HepG2 (cell line): Measurements from ENCODE around the gene RAC3. TPM values are rescaled to one million over a fixed set of nuclear protein-coding genes. Genes with fewer than 3 reads are reported as not detected.

ENCODE experiments used
- AHR ChIP-seq: IDR thresholded peaks from 2 replicates; pipeline ENCODE4 v1.6.1; 2018; ENCODE audit warnings: missing genetic modification reagents, missing compliant biosample characterization
- ATF7 ChIP-seq, 2 experiments: fragments of 450-650 bp in 1 of 2; sonication (generic) in 1 of 2; formaldehyde crosslinking in 1 of 2; IDR thresholded peaks; 2 replicates each; pipeline versions ENCODE4 v1.4.0 to v1.6.1; 2016 to 2020; ENCODE audit warnings: antibody characterized with exemption in 1 of 2, mild to moderate bottlenecking in 1 of 2, missing genetic modification reagents in 1 of 2
- FUBP1 ChIP-seq: sonication (generic); formaldehyde crosslinking; IDR thresholded peaks from 2 replicates; pipeline ENCODE4 v1.5.1; 2020; ENCODE audit warnings: missing genetic modification reagents, mild to moderate bottlenecking, borderline replicate concordance
- HOXA5 ChIP-seq: sonication (generic); formaldehyde crosslinking; IDR thresholded peaks from 2 replicates; pipeline ENCODE4 v1.4.0; 2020; ENCODE audit warnings: missing genetic modification reagents
- IKZF4 ChIP-seq: sonication (generic); formaldehyde crosslinking; IDR thresholded peaks from 2 replicates; pipeline ENCODE4 v1.5.1; 2020; ENCODE audit warnings: borderline replicate concordance, mild to moderate bottlenecking, low read depth, missing genetic modification reagents; ENCODE audit errors: not compliant biosample characterization
- MNT ChIP-seq: fragments of 450-650 bp; IDR thresholded peaks from 2 replicates; pipeline ENCODE4 v1.6.1; 2016
- NBN ChIP-seq: fragments of 450-650 bp; conservative IDR thresholded peaks from 2 replicates; pipeline ENCODE4 v1.6.1; 2017
- PBX2 ChIP-seq: IDR thresholded peaks from 2 replicates; pipeline ENCODE4 v1.6.1; 2016; ENCODE audit warnings: control low read depth
- RNF219 ChIP-seq: sonication (generic); formaldehyde crosslinking; IDR thresholded peaks from 2 replicates; pipeline ENCODE4 v1.5.0; 2020; ENCODE audit warnings: mild to moderate bottlenecking, missing genetic modification reagents
- SCMH1 ChIP-seq: sonication (generic); formaldehyde crosslinking; IDR thresholded peaks from 2 replicates; pipeline ENCODE4 v1.9.0; 2021; ENCODE audit warnings: missing genetic modification reagents, mild to moderate bottlenecking, borderline replicate concordance
- SP140L ChIP-seq: sonication (generic); formaldehyde crosslinking; IDR thresholded peaks from 2 replicates; pipeline ENCODE4 v1.4.0; 2020; ENCODE audit warnings: missing genetic modification reagents, borderline replicate concordance
- STAG1 ChIP-seq: sonication (generic); formaldehyde crosslinking; IDR thresholded peaks from 2 replicates; pipeline ENCODE4 v1.4.0; 2020; ENCODE audit warnings: missing genetic modification reagents
- TEAD3 ChIP-seq: optimal IDR thresholded peaks from 2 replicates; pipeline ENCODE3; 2016; ENCODE audit warnings: borderline replicate concordance
- ZNF619 ChIP-seq: sonication (generic); formaldehyde crosslinking; IDR thresholded peaks from 2 replicates; pipeline ENCODE4 v1.4.0; 2020; ENCODE audit warnings: mild to moderate bottlenecking, missing genetic modification reagents
- ZNF646 ChIP-seq: sonication (generic); formaldehyde crosslinking; IDR thresholded peaks from 2 replicates; pipeline ENCODE4 v1.9.0; 2021; ENCODE audit warnings: mild to moderate bottlenecking, missing genetic modification reagents
- polyA plus RNA-seq, 8 experiments: library from polyadenylated mRNA; depleted of rRNA in 3 of 8; stranded (reverse) in 7 of 8; unstranded in 1 of 8; fragments of >200 nt; fragmentation: Illumina TruSeq in 4 of 8; extraction: Trizol in 4 of 8; gene quantifications; 2 replicates each; pipeline versions ENCODE4 v1.2.1 to v1.2.3, GENCODE V29; 2011 to 2016; ENCODE audit warnings: low read depth in 4 of 8, missing spikeins in 1 of 8, mixed read lengths in 1 of 8; ENCODE audit not compliant: insufficient read depth in 1 of 8
- total RNA-seq, 5 experiments: library from RNA; depleted of rRNA; stranded (reverse); fragments of >200 nt; fragmentation: Illumina TruSeq; extraction: Trizol; gene quantifications; 2 replicates each; pipeline ENCODE4 v1.2.3, GENCODE V29; 2016; ENCODE audit warnings: low read depth in 1 of 5

RAC3 gene
- total and polyA plus RNA-seq, 2 of the 13 experiments (the other 11 are each of a cell fraction or from before 2014, with no cell fraction given), result 10.5 to 21.3 TPM

GRCh38 chr17:82065638-82066303, 34.3 kb downstream of the RAC3 start, which contains the start of gene DUS1L (continued):
- TF ChIP-seq ATF7 (IDR thresholded peaks at IDR 0.05), result no peak
- peak; percentile 68; the same call in 1 of the 2 replicates for TF ChIP-seq ATF7 (CRISPR knock-in tag; IDR thresholded peaks at IDR 0.05)
- peak; percentile 74 for TF ChIP-seq TEAD3 (CRISPR knock-in tag)
- TF ChIP-seq HOXA5 (CRISPR knock-in tag), result 0 out of 2 replicates have a peak, but pooled peaks have one; percentile 59
- TF ChIP-seq RNF219, result no peak
- no peak for TF ChIP-seq ZNF619 (CRISPR knock-in tag)
- no peak for TF ChIP-seq NBN
- no peak for TF ChIP-seq PBX2 (CRISPR knock-in tag)
- TF ChIP-seq SP140L (CRISPR knock-in tag), result peak; percentile 43; the same call in 1 of the 2 replicates
- peak; percentile 93 for TF ChIP-seq IKZF4 (CRISPR knock-in tag)
- TF ChIP-seq STAG1 (CRISPR knock-in tag), result peak; percentile 23; the same call in 1 of the 2 replicates
- TF ChIP-seq FUBP1, result peak; percentile 50; the same call in 1 of the 2 replicates
- no peak for TF ChIP-seq ZNF646 (CRISPR knock-in tag)
- no peak for TF ChIP-seq MNT
- peak; percentile 94; the same call in 1 of the 2 replicates for TF ChIP-seq AHR (CRISPR knock-in tag)
- TF ChIP-seq SCMH1, result no peak
